ENCODE measurements around the gene COL4A1.

Gene COL4A1

GRCh38 chr13:110306960-110307766 lies at the start of gene COL4A1, which contains the start of gene COL4A2:
Gene COL4A1 (minus strand): TSS chr13:110307157. CDS start chr13:110307027, 130 bp downstream.
Gene COL4A2 (plus strand): TSS chr13:110307284. CDS start chr13:110307904, 620 bp downstream.
- peak in 1 of 2 experiments; percentile 70 for DNase-seq

GRCh38 chr13:110356362-110356761 lies 49.4 kb upstream of the COL4A1 start:
- no peak for DNase-seq

GRCh38 chr13:110354715-110355473 lies 47.9 kb upstream of the COL4A1 start:
- no peak for DNase-seq

GRCh38 chr13:110354123-110354627 lies 47.2 kb upstream of the COL4A1 start:
- peak in 1 of 2 experiments; percentile 30 for DNase-seq

- no peak for DNase-seq
These were observed 46.5 kb upstream of the COL4A1 start for GRCh38 chr13:110353339-110353977.

- no peak for DNase-seq
These were observed 45.8 kb upstream of the COL4A1 start for GRCh38 chr13:110352735-110353134.

GRCh38 chr13:110351636-110352420 lies 44.9 kb upstream of the COL4A1 start:
- no peak for DNase-seq

- DNase-seq, result no peak
These were observed 43.6 kb upstream of the COL4A1 start for GRCh38 chr13:110350509-110350908.

- no peak for DNase-seq
These were observed 43.1 kb upstream of the COL4A1 start for GRCh38 chr13:110350049-110350448.

- DNase-seq, result no peak
These were observed 42.3 kb upstream of the COL4A1 start for GRCh38 chr13:110349239-110349638.

- DNase-seq, result no peak
These were observed 41.5 kb upstream of the COL4A1 start for GRCh38 chr13:110348309-110349105.

GRCh38 chr13:110347535-110348308 lies 40.8 kb upstream of the COL4A1 start:
- DNase-seq, result no peak

- no peak for DNase-seq
These were observed 40.1 kb upstream of the COL4A1 start for GRCh38 chr13:110347088-110347487.

GRCh38 chr13:110346661-110347067 lies 39.7 kb upstream of the COL4A1 start:
- DNase-seq, result peak in 1 of 2 experiments; percentile 53

GRCh38 chr13:110345701-110346100 lies 38.7 kb upstream of the COL4A1 start:
- DNase-seq, result no peak

- no peak for DNase-seq
These were observed 38.3 kb upstream of the COL4A1 start for GRCh38 chr13:110345266-110345665.

GRCh38 chr13:110344320-110344719 lies 37.4 kb upstream of the COL4A1 start:
- no peak for DNase-seq

GRCh38 chr13:110343241-110343865 lies 36.4 kb upstream of the COL4A1 start:
- peak in 1 of 2 experiments; percentile 23 for DNase-seq

- DNase-seq, result no peak
These were observed 35.5 kb upstream of the COL4A1 start for GRCh38 chr13:110342474-110342873.
